ENCODE measurements around the gene BHMT2. TPM values are rescaled to one million over a fixed set of nuclear protein-coding genes. Genes with fewer than 3 reads are reported as not detected.

BHMT2 gene, protein sequence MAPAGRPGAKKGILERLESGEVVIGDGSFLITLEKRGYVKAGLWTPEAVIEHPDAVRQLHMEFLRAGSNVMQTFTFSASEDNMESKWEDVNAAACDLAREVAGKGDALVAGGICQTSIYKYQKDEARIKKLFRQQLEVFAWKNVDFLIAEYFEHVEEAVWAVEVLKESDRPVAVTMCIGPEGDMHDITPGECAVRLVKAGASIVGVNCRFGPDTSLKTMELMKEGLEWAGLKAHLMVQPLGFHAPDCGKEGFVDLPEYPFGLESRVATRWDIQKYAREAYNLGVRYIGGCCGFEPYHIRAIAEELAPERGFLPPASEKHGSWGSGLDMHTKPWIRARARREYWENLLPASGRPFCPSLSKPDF
- not detected for total RNA-seq

DNA sequence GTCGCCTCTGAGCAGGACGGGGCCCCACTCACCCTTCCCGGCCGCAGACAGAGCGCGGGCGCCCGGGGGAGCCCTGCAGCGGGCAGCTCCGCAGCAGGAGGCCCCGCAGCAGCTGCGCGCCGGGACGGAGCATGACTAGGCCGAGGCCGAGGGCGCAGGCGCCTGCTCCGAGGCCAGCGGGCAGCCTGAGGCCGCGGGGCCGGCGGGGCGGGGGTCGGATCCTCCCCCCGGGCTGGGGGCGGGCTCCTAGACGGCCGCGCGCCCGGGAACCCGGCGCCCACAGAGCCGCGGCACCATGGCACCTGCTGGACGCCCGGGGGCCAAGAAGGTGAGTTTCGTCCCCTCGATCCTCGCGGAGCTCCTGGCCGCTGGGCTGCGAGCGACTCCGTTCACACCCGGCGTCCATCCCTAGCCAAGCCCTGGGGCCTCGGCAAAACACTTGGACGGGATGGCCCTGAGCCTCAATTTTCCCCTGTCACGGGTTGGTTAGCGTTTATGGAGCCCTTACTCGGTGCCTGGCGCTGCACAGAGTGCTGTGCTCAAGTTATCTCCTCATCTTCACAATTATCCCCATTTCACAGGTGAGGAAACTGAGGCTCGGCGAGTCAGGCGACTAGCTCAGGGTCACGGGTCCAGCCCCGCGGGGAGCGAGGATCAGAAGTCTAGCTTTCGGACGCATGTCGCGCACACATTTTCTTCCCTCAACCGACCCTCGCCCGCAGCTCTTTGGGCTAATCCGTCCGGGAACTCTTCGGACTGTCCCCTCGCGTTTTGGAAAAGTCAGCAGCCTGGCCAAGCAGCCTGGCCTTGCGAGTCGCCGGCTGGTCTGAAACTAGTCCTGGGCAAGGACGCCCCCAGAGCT lies at the start of gene BHMT2, which contains the start of gene DMGDH:
Gene BHMT2 (plus strand): TSS at position 280 of the 862 bp plus-strand sequence. CDS start 16 bp downstream, at position 296.
Gene DMGDH (minus strand): TSS at position 187 of the 862 bp plus-strand sequence. CDS start 54 bp downstream, at position 133.
- Mint-ChIP-seq H3K27ac (no peak within 1 kb of the TSS), H3K4me1 (ENCODE audit: low read depth in 2 of 2) (peaks cover 0 to 2% of the 10 kb centered on the region in 2 donors), H3K36me3 (no peaks in the 10 kb centered on the region), H3K9me3 (no peaks in the 10 kb centered on the region), H3K4me3 (no peak within 1 kb of the TSS), H3K27me3 (peaks cover 26 to 31% of the 10 kb centered on the region in 2 donors)
- DNase-seq (ENCODE audit: low spot score) (no peak), ATAC-seq (peak in 1 of 2 donors; percentile 9)

DNA sequence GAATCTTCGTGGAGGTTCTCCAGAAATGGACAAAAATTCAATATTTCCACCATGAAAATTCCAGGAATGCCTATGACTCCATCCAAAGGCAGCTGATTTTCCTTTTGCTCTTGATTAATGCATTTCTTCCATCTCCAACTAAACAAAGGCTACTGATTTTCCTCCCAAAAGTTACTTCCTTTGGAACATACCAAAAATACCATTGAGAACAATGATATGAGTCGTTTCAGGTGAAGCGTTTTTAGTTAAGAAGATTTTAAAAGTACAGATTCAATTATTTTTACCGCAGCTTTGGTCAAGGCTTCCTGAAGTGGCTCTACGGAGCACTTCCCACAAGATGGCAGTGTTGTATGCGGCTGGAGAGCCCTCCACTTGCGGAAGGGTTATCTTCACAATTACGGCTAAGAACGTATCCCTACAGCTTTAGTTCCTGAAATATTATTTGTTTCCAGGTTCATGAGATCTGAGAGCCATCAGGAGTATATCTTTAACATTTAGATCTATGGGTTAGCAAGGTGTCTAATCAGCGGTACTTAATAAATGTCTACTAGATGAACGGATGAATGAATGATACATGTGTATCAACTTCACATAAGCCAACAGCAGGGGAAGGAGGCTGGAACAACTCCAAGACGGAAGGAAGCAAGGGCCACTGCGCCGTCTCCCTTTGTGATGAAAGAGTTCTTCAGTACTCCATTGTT lies 48.6 kb upstream of the BHMT2 start:
- peak; percentile 64 for DNase-seq (ENCODE audit: low spot score)
- Mint-ChIP-seq H3K4me3 (no peak overlapping the region), H3K27ac (no peak overlapping the region), H3K4me1 (ENCODE audit: low read depth in 2 of 2) (peaks cover 8 to 14% of the 10 kb centered on the region in 2 donors), H3K27me3 (peaks cover 39 to 68% of the 10 kb centered on the region in 2 donors), H3K36me3 (no peaks in the 10 kb centered on the region), H3K9me3 (no peaks in the 10 kb centered on the region)
- no peak for ATAC-seq

DNA sequence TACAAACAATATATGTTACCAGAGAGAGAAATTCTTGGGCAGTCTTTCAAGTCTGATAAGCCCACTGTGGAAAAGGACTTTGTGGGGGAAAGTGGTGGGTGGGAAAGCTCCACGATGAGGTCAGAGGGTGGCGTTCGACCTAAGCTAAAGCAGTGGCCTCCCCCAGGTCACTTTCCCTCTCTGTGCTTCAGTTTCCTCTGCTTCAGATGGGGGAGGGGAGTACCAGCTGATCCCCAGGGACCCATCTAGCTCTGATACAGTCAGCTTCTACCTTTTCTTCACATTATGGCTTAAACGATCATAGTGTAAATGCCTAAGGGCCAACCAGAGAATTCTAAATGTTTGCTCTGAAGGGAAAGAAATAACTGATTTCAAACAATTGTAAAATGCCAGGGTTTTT lies 47.8 kb upstream of the BHMT2 start:
- Mint-ChIP-seq H3K36me3 (no peaks in the 10 kb centered on the region), H3K9me3 (no peaks in the 10 kb centered on the region), H3K27me3 (peaks cover 38 to 68% of the 10 kb centered on the region in 2 donors), H3K27ac (no peak overlapping the region), H3K4me1 (ENCODE audit: low read depth in 2 of 2) (peaks cover 8 to 14% of the 10 kb centered on the region in 2 donors), H3K4me3 (no peak overlapping the region)
- ATAC-seq, result no peak
- DNase-seq (ENCODE audit: low spot score), result no peak

DNA sequence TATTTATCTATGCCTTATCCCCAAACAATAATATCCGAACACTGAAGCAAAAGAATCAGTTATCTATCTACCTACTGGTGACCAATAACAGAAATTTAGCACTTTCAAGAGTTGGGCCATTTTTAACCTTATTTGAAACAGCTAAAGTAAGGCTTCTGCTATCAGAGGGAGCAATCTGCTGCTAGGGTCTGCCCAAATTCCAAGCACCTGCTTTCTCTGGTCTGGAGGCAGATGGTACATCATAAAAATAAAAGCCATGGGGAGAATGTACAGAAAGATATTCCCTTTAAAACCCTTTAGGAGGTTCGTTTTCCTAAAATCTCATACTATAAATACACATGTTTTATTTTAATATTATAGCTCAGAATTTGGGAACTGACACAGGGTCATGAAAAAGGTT lies 46.8 kb upstream of the BHMT2 start:
- DNase-seq (ENCODE audit: low spot score) (no peak), ATAC-seq (no peak)
- H3K36me3 Mint-ChIP-seq, result no peaks in the 10 kb centered on the region
- no peak overlapping the region for H3K4me3 Mint-ChIP-seq
- no peak overlapping the region for H3K27ac Mint-ChIP-seq
- H3K4me1 Mint-ChIP-seq (ENCODE audit: low read depth in 2 of 2), result peaks cover 8 to 14% of the 10 kb centered on the region in 2 donors
- H3K27me3 Mint-ChIP-seq, result peaks cover 41 to 66% of the 10 kb centered on the region in 2 donors
- H3K9me3 Mint-ChIP-seq, result no peaks in the 10 kb centered on the region

DNA sequence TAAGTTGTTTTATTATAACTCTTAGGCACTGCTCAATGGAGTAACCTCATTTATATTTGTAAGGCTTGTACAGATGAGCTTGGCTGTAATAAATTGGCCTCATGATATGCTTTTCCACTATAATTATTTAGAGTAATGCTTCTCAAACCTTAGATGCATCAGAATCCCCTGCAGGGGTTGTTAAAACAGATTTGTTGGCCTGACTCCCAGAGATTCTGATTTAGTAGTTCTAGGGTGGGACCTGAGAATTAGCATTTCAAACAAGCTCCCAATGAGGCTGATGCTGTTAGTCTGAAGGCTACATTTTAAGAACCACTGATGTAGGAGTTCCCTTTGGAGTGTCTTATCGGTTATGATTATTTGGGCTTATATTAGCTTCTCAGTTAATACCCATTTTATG lies 46.2 kb upstream of the BHMT2 start:
- no peak overlapping the region for H3K27ac Mint-ChIP-seq
- H3K4me1 Mint-ChIP-seq (ENCODE audit: low read depth in 2 of 2), result peaks cover 8 to 14% of the 10 kb centered on the region in 2 donors
- DNase-seq (ENCODE audit: low spot score) (no peak), ATAC-seq (no peak)
- peaks cover 41 to 66% of the 10 kb centered on the region in 2 donors for H3K27me3 Mint-ChIP-seq
- H3K4me3 Mint-ChIP-seq, result no peak overlapping the region
- H3K9me3 Mint-ChIP-seq, result no peaks in the 10 kb centered on the region
- H3K36me3 Mint-ChIP-seq, result no peaks in the 10 kb centered on the region

DNA sequence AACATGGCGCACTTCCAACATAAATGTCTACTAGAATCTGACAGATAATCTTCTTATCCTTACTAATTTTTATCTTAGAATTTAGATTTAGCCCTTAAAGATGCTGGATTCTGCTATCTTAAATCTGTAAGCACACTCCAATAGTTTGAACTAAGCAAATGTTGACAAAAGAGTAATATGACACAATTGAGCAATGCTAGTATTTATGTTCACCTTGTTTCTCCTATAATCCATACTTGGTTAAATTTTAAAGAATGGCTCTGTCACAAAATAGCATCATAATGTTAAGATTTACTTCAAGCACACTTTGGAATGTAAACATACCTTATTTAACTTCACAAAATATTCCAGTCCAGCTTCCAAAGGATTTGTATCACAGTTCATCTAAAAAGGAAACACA lies 45.6 kb upstream of the BHMT2 start:
- ATAC-seq (no peak), DNase-seq (ENCODE audit: low spot score) (no peak)
- no peaks in the 10 kb centered on the region for H3K36me3 Mint-ChIP-seq
- peaks cover 40 to 62% of the 10 kb centered on the region in 2 donors for H3K27me3 Mint-ChIP-seq
- no peaks in the 10 kb centered on the region for H3K9me3 Mint-ChIP-seq
- H3K4me1 Mint-ChIP-seq (ENCODE audit: low read depth in 2 of 2), result peaks cover 8 to 14% of the 10 kb centered on the region in 2 donors
- no peak overlapping the region for H3K27ac Mint-ChIP-seq
- H3K4me3 Mint-ChIP-seq, result no peak overlapping the region

DNA sequence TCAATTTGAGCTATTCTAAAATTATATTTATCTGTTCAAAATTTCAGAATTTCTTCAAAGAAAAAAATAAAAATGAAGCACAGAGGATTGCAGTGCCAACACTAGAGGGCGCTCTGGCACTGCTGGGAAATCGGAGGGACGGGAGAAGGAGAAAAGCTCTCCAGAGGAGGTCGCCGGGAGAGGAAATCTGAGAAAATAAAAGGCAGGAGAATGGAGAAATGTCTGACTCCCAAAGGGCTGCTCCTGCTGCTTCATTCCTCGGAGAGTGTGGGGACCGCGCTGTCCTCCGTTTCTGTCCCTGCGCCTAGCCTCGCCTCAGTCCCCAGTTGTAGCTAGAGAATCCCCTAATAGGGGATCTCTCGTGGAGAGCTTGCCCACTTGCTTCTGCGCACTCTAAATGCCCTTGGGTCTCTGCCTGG lies 44.5 kb upstream of the BHMT2 start:
- no peak for ATAC-seq
- H3K9me3 Mint-ChIP-seq, result no peaks in the 10 kb centered on the region

DNA sequence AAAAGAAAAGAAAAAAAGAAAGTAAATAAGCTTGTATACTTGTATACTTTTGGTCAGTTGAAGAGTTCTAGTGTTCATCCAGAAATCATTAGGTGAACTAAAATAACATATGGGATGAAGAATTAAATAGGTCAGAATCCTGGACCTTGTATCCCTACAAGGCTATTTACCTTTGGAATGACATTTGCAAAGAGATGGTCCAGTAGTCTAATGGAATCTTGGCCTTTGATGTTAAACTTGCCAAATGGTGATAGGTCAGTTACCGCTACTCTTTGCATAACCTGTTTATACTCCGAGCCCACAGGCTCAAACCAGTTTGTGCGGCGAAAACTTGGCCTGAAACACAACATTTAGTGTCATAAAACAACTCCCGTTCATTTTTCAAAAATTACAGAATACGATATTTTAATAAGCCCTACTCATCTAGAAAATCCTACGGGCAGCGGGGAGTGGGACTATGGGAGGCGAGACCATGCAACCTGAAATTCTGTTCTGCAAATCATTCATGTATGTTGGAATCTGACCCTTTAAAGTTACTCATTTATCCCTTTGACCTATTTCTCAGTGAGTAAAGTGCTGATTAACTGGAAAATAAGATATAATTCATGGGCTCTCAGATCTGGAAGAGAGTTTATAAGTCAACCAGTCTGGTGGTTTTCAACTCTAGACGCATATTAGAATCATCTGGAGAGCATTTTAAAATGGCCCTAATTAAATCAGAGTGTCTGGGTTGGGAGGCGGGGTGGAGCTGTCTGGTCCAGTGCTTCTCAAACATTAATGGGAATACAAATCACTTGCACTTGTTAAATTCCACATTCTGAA lies 38.7 kb upstream of the BHMT2 start:
- Mint-ChIP-seq H3K4me3 (no peak overlapping the region), H3K27ac (no peak overlapping the region), H3K36me3 (no peaks in the 10 kb centered on the region), H3K9me3 (no peaks in the 10 kb centered on the region), H3K4me1 (ENCODE audit: low read depth in 2 of 2) (no peaks in the 10 kb centered on the region), H3K27me3 (peaks cover 12 to 15% of the 10 kb centered on the region in 2 donors)
- no peak for DNase-seq (ENCODE audit: low spot score)
- no peak for ATAC-seq

More for the DNA sequence above, 44.5 kb upstream of the BHMT2 start:
- DNase-seq (ENCODE audit: low spot score), result no peak
- H3K27me3 Mint-ChIP-seq, result peaks cover 33 to 58% of the 10 kb centered on the region in 2 donors
- H3K4me1 Mint-ChIP-seq (ENCODE audit: low read depth in 2 of 2), result peaks cover 8 to 14% of the 10 kb centered on the region in 2 donors
- no peak overlapping the region for H3K4me3 Mint-ChIP-seq
- no peak overlapping the region for H3K27ac Mint-ChIP-seq
- H3K36me3 Mint-ChIP-seq, result no peaks in the 10 kb centered on the region

DNA sequence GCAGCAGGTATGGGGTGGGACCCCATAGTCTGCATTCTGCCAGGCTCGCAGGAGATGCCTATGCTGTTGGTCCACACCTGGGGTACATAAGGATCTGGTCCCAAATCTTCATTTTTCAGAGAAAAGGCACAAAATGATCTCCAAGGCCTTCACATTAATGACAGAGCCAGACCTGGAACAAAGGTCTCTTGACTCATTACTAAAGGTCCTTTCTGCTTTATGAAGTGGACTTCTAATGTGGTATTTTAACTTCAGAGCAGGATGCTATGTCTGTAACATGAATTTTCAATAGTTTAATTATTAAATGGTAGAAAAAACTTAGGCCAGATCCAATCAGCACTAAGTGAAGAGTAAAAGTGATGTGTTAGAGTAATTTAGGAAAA lies 38.1 kb upstream of the BHMT2 start:
- H3K9me3 Mint-ChIP-seq, result no peaks in the 10 kb centered on the region
- no peaks in the 10 kb centered on the region for H3K36me3 Mint-ChIP-seq
- no peak for ATAC-seq

DNA sequence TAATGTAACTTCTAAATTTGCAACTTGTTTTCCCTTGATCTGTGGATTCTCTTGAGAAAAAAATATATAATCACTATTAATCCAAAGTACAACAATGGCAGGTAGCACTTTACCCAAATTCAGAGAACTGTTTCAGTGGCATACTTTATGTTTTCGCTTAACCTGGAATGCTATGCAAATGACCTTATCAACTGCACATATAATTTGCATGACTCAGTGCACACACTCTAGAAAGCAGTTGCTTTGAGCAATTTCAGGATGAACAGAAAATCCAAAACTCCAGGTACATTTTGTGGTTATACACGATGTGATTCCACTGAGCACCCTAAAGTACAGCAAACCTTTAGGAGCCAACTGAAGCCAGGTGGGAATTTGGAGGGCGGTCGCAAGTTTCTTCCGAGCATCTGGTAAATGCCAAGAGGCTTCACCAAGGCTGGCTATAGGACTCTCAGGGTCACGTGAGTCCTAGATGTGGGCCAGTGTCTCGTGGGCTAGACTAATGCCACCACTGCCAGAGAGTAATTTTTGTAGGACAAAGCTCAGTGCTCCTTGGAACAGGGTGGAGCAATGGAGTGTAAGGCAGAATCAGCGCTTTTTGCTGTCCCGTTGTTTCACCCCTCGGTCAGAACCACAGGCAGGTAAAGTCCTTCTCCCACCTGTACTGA lies 37.4 kb upstream of the BHMT2 start:
- Mint-ChIP-seq H3K27ac (no peak overlapping the region), H3K27me3 (peaks cover 3% of the 10 kb centered on the region in 2 donors), H3K36me3 (no peaks in the 10 kb centered on the region), H3K9me3 (no peaks in the 10 kb centered on the region), H3K4me3 (no peak overlapping the region), H3K4me1 (ENCODE audit: low read depth in 2 of 2) (no peaks in the 10 kb centered on the region)
- ATAC-seq (no peak), DNase-seq (ENCODE audit: low spot score) (no peak)

More for the DNA sequence above, 38.1 kb upstream of the BHMT2 start:
- H3K27me3 Mint-ChIP-seq, result peaks cover 9% of the 10 kb centered on the region in 2 donors
- H3K4me3 Mint-ChIP-seq, result no peak overlapping the region
- no peak overlapping the region for H3K27ac Mint-ChIP-seq
- H3K4me1 Mint-ChIP-seq (ENCODE audit: low read depth in 2 of 2), result no peaks in the 10 kb centered on the region
- DNase-seq (ENCODE audit: low spot score), result no peak

DNA sequence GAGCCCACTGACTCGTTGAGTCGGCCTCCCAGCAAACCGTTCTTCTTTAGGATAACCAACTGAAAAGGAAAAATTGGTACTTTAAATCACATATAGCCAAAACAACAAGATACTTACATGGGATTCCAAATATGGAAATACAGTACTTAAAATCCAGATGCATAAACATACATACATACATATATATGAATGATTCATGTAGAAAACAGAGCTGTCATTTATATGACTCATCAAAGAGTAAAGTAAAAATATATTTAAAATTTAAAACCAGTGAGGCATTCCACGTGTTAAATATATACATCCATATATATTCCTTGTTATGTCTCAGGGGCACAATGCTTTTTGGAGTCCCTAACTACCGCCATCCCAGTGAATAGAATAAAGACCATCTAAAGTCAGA lies 36.8 kb upstream of the BHMT2 start:
- Mint-ChIP-seq H3K27me3 (peaks cover 0 to 3% of the 10 kb centered on the region in 2 donors), H3K36me3 (no peaks in the 10 kb centered on the region), H3K4me1 (ENCODE audit: low read depth in 2 of 2) (no peaks in the 10 kb centered on the region), H3K9me3 (no peaks in the 10 kb centered on the region), H3K4me3 (no peak overlapping the region), H3K27ac (no peak overlapping the region)
- ATAC-seq (no peak), DNase-seq (ENCODE audit: low spot score) (no peak)

DNA sequence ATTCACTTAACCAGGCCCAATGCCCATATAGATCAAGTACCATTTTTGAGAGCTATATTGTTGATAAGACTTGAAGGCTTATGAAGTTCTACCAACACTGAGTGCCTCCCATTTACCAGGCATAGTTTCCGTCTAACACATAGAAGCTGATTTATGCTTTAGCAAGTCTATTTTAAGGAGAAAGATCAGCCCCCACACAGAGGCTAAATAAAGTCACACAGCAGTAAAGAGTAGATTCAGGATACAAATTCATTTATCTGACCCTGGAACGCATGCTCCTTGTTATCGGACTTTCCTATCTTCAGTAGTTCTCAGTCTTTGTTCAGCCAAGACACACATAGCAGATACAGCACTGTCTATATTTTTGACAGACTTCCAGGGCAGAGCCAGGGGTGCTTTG lies 34.3 kb upstream of the BHMT2 start:
- no peak for DNase-seq (ENCODE audit: low spot score)
- H3K36me3 Mint-ChIP-seq, result no peaks in the 10 kb centered on the region
- no peak for ATAC-seq
- no peaks in the 10 kb centered on the region for H3K9me3 Mint-ChIP-seq
- H3K27ac Mint-ChIP-seq, result no peak overlapping the region
- no peaks in the 10 kb centered on the region for H3K4me1 Mint-ChIP-seq (ENCODE audit: low read depth in 2 of 2)
- H3K4me3 Mint-ChIP-seq, result no peak overlapping the region
- H3K27me3 Mint-ChIP-seq, result peaks cover 0 to 3% of the 10 kb centered on the region in 2 donors

Measured in natural killer cell treated with Interleukin-12 subunit alpha and Interleukin-12 subunit beta and Interleukin-15 and Interleukin-18, amount 100 ng/mL, for 72 hours (primary cell).